HG03103 (cell line): ENCODE data around the gene USP49.
"Not testable (repeated sequence)": the region's sequence is repeated elsewhere in the genome, so short reads cannot be mapped to it uniquely, and the experiment has no call there.

Experiments
- ATAC-seq: cut with Tn5 transposase; IDR thresholded peaks from one replicate; pipeline ENCODE4 v1.9.1; 2021; ENCODE audit warnings: low read depth; ENCODE audit not compliant: unreplicated experiment

Gene USP49

DNA sequence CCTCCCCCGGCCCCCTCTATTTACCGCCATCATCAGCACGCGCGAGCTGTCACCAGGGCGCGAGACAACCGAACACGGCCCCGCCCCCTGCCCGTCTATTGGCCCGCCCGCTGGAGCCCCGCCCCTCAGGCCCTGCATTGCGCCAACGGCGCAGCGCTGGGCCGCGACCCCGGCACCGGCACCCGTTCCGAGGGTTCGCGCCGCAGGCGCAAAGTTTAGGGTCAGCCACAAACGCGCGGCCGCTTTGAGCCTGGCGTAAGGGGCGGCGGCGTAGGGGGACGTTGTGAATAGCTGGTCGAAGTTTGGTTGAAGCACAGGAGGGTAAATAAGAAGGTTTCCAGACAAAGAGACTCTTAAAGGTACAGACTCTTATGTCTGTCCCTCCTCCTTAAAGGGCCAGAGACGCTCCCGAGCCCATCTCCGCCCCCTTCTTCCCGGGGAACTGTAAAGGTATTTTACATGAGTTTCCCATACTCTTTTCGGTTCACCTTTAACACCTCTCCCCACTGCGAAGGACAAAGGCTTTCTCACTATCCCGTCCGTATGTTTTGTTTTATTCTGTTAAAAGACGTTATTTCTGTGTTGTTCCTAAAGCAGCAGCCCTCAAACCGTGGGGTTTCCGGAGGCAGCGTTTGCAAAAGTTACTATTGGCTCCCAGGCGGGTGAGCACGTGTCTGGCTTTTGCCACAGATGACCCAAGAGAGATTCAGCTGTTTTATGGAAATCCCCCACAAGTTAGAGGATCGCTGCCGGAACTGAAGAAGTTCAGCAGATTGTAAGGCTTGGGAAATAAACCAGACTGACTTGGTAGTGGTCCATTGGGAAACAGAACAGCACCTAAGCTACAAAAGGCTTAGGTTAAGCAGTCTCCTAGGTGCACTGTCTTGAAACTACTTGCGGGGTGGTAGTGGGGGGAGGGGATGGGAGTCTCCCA lies at the start of gene USP49:
Gene USP49 (minus strand): TSS at position 76 of the 934 bp plus-strand sequence. CDS start 88,392 bp downstream, outside the sequence.
- ATAC-seq, result peak; percentile 72

- no peak for ATAC-seq
Observed at GRCh38 chr6:41943456-41943855, 48.3 kb upstream of the USP49 start.

DNA sequence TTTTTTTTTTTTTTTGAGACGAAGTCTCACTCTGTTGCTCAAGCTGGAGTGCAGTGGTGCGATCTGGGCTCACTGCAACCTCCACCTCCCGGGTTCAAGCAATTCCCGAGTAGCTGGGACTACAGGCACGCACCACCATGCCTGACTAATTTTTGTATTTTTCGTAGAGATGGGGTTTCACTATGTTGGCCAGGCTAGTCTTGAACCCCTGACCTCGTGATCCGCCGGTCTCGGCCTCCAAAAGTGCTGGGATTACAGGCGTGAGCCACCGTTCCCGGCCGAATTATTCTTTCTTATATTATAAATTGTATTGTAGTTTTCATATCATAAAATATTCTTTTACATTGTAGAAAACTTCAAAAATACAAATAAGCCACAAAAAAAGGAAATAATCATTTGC lies 47.7 kb upstream of the USP49 start:
- not testable (repeated sequence) for ATAC-seq

DNA sequence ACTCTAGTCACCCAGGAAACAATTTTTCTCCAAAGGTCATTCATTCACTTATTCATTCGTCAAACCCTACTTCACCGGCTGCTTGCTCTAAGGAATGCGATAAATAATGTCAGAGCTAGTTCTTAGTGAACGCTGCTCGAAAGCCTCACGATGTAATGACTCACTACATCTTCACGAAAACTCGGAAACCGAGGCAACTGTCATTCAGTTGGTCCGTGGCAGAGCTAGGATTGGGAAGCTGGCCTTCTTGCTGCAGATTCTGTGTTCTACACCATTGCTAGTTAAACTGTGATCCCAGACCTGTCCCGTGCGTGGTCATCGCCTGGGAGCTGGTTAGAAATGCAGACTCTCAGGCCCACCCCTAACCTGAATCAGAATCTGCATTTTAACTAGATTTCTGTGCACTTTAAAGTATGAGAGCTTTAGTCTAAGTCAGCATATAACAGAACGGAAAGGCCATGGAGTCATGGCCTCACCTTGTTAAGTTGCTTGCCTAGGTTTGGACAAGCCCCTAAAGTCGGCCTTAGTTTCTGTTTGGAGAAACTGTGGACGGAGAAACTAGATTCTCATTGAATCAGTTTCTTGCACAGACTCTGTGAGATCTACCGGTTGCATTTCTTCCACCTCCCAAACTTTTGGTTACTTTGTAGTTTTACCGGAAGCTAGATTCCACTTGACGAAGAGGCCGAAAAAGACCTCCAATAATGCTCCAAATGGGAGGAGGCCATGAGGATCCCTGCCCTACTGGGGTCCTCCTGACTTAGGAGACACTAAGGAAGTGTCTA lies 47.1 kb upstream of the USP49 start:
- ATAC-seq, result no peak

GRCh38 chr6:41941280-41942066 lies 46.3 kb upstream of the USP49 start, which contains the start of gene CCND3:
Gene CCND3 (minus strand): TSS chr6:41941808. CDS start chr6:41941649, 159 bp downstream.
- peak; percentile 82 for ATAC-seq

DNA sequence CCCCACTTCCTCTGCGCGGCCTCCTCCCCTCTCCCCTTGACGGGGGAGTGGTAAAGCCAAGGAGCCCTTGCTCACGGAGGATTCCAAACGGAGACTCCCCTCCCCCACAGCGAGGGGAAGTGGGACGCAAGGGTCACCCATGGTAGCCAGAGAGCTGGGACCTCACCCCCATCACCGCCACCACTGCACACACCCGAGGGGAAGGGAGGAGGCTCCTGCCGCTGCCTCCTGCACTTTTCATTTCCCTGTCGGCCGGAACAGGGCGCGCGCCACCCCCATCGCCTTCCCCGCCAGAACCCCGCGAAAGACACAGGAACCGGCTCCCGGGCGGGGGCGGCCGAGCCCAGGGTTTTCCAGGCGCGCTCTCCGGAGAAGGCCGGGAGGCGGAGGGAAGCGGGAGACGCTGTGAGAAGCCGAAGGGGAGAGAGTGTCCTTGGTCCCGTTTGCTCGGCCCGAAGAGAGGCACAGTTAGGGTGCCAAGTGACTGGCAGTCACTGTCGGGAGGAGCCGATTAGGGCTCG lies 45.6 kb upstream of the USP49 start:
- no peak for ATAC-seq

GRCh38 chr6:41939848-41940758 lies 44.9 kb upstream of the USP49 start:
- no peak for ATAC-seq

DNA sequence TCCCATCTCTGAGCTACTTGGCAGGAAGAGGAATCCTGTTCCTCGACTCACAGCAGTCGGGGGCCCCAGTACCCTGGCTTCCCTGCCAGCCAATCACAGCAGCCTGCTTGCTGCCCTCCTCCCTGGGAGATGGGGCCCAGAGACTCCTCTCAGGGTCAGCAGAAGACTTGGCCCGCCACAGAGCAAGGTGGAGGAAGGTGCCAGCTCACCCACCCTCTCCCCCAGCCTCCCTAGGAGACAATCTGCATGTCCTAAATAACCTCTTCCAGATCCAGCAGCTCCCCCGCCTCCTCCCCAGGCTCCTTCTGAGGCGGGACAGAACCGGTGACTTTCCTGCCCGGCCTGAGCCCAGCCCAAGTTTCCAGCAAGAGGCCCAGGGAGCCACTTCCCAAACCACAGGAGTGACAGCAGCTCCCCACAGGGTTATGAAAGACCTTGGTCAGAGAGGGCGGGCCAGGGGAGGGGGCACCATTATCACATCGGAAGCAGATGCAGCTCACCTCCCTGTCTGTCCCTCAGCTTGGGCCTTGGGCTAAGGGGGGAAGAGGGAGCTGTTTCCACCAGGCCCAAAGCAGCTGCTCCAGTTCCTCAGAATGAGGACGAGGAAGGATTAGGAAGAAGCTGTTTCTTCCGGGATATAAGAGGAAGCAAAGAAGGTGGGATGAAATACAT lies 44.1 kb upstream of the USP49 start:
- no peak for ATAC-seq

DNA sequence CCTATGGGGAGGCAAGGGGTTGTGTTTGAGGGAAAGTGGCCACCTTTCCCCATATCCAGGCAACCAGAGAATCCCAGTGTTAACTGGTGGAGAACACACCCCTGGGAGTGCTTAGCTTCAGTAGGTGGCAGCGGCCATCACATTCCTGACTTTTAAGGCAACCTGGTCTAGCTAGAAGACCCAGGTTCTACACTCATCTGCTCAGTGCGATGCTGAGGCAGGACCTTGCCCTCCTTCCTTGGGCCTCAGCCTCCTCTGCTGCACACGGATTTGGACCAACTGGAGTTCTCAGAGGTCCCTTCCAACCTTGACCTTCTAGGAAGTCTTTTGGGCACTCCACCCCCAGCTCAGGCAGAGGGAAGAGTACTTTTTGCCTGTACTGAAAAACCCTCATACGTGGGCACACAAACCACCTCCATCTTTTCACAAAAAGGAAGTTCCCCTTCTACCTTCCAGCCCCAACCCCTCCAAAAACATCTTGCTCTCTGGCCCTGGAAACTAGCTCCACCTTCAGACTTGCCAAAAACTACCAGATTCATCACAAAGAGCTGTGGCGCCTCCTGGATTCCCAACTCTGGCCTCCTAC lies 43.5 kb upstream of the USP49 start:
- no peak for ATAC-seq

DNA sequence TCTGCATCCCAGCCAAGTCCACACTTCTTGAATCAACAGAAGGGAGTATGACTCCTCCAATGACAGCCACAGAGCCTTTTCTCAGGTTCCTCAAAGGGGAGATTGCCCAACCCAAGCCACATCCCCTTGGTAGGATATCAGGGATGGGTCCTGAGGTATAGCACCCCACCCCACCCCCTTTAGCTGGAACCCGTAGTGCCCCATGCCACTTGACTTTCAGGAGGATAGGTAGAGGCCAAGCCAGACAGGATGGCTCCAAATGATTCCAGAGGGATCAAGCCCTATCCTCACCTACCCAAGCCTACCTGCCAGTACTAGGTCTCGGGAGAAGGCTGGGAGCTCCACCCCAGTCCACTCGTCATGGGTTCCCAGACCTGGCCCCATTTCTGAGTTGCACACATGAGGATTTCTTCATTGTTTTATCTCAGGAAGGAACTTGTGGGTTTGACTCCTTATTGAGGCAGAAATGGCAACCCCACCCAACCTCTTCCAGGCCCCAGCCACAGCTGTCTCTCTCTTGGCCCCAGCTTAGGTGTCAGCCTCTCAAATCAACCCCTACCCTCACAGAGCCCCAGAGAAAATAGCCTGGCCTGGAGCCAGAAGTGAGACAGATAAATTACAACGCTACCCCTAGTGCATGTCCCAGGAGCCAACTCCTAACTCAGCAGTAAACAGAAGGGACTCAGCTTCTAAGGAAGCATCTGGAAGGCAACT lies 42.8 kb upstream of the USP49 start:
- ATAC-seq, result no peak

DNA sequence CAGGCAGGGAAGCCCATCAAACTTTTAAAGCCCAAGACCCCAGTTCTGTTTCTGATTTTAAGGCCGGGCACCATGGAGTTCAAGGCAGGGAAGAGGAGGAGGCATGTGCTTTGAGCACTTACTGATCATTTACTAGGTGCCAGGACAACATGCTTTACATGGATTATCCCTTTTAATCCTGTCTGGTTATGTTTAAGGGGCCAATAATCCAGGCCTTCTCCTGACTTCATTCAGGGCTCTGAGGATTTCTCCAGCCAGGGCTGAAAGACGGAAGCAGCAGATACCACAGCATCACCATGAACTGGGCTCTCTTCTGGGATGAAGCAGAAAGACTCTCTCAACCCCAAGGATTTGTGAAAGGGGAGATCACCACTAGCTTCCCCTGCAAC lies 42.3 kb upstream of the USP49 start:
- no peak for ATAC-seq

- peak; percentile 41 for ATAC-seq
Observed at GRCh38 chr6:41936073-41936837, 41.1 kb upstream of the USP49 start.

GRCh38 chr6:41935685-41936072 lies 40.5 kb upstream of the USP49 start:
- ATAC-seq, result no peak

DNA sequence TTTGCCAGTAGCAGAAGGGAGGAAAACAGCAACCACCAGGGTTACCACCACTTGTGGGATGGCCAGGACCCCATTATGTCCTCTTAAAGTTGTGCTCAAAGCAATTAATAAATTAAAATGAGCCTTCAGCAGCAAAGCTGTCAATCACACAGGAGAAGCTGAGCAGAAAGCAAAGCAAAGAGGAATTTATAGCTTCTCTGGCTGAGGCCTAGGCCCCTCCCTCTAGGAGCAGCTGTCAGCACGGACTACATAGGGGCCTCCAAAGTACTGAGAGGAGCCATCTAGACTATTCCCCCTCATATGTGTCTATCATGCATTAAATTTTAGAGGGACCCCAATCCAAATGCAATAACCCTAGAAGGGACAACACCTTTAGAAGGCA lies 40.0 kb upstream of the USP49 start:
- ATAC-seq, result no peak

- no peak for ATAC-seq
Observed at GRCh38 chr6:41934278-41935192, 39.4 kb upstream of the USP49 start.

DNA sequence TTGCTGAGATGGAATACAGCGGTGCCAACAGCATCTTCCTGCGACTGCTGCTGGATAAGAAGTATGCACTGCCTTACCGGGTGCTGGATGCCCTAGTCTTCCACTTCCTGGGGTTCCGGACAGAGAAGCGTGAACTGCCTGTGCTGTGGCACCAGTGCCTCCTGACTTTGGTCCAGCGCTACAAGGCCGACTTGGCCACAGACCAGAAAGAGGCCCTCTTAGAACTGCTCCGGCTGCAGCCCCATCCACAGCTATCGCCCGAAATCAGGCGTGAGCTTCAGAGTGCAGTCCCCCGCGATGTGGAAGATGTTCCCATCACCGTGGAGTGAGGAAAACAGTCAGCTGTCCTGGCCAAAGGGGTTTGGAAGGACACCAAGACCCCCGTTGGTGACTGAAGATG lies 37.2 kb upstream of the USP49 start:
- no peak for ATAC-seq
